Measurements from ENCODE around the gene CDKN1A.

GRCh38 chr6:36668591-36668990 is 9.9 kb upstream of the CDKN1A start:
- TF ChIP-seq CTCF (IDR thresholded peaks at IDR 0.05) (no peak), TP53 (CRISPR knock-in tag; IDR thresholded peaks at IDR 0.05) (no peak), CREM (CRISPR knock-in tag; IDR thresholded peaks at IDR 0.05) (no peak), RELA (CRISPR knock-in tag; IDR thresholded peaks at IDR 0.05; ENCODE audit: borderline replicate concordance) (no peak), SOX15 (CRISPR knock-in tag; IDR thresholded peaks at IDR 0.05) (no peak), ATF2 (CRISPR knock-in tag; IDR thresholded peaks at IDR 0.05; ENCODE audit: borderline replicate concordance, low read depth) (no peak), AR (CRISPR knock-in tag; IDR thresholded peaks at IDR 0.05) (no peak), USF1 (CRISPR knock-in tag; IDR thresholded peaks at IDR 0.05) (no peak), MXD4 (CRISPR knock-in tag; IDR thresholded peaks at IDR 0.05; ENCODE audit: borderline replicate concordance) (no peak), E2F5 (CRISPR knock-in tag; IDR thresholded peaks at IDR 0.05) (no peak), ZNF425 (CRISPR knock-in tag; conservative IDR thresholded peaks at IDR 0.05) (no peak), HMGXB4 (CRISPR knock-in tag; IDR thresholded peaks at IDR 0.05) (no peak)

Measured in WTC11 (cell line).